Thyroid gland (tissue), 4 donors: ENCODE data around the gene NPC2. TPM values are rescaled to one million over a fixed set of nuclear protein-coding genes. Genes with fewer than 3 reads are reported as not detected.

Source experiments
- DNase-seq, 2 donors: peaks; one replicate each; pipeline ENCODE4 v3.0.0-alpha.2; 2019
- H3K27ac ChIP-seq, 3 donors: fragments of 200-600 bp; sonication (generic); 1 replicate in 2 of 3; 2 replicates in 1 of 3; pipeline ENCODE4 v1.5.1; 2016 to 2019; ENCODE audit warnings: mild to moderate bottlenecking in 1 of 3, moderate library complexity in 1 of 3
- H3K27me3 ChIP-seq: fragments of 200-600 bp; sonication (generic); one replicate; pipeline ENCODE4 v1.5.1; 2019
- H3K36me3 ChIP-seq, 2 donors: fragments of 200-600 bp; sonication (generic); one replicate each; pipeline ENCODE4 v1.5.1; 2016 to 2019
- H3K4me1 ChIP-seq, 2 donors: fragments of 200-600 bp; sonication (generic); one replicate each; pipeline ENCODE4 v1.5.1; 2017 to 2019
- H3K4me3 ChIP-seq, 3 donors: fragments of 200-600 bp; sonication (generic); replicated peaks in 1 of 3; 1 replicate in 2 of 3; 2 replicates in 1 of 3; pipeline ENCODE4 v1.5.1; 2016; ENCODE audit warnings: mild to moderate bottlenecking in 1 of 3
- H3K9me3 ChIP-seq: fragments of 200-600 bp; sonication (generic); one replicate; pipeline ENCODE4 v1.5.1; 2017
- CTCF ChIP-seq, 6 experiments: fragments of 200-600 bp in 3 of 6; fragments of 450-650 bp in 3 of 6; sonication (generic) in 3 of 6; IDR thresholded peaks; one replicate each; pipeline ENCODE4 v1.5.1; 2016 to 2019; ENCODE audit warnings: antibody characterized with exemption in 6 of 6, mild to moderate bottlenecking in 2 of 6, inconsistent platforms in 1 of 6, moderate library complexity in 1 of 6
- POLR2A ChIP-seq, 2 donors: fragments of 450-650 bp; IDR thresholded peaks; one replicate each; pipeline ENCODE4 v1.6.1; 2017; ENCODE audit warnings: antibody characterized with exemption in 2 of 2, mild to moderate bottlenecking in 2 of 2, moderate library complexity in 1 of 2
- WGBS, 2 donors: methylation state at CpG; one replicate each; pipeline ENCODE4 v1.1.5; 2017; 5-methylcytosine and 5-hydroxymethylcytosine counted together
- intact Hi-C: fragments of 100-400 bp; cut with DNase I; formaldehyde crosslinking; loops from one replicate; pipeline ENCODE4 v1.15.1; 2023
- total RNA-seq, 4 donors: library from RNA; depleted of rRNA; stranded (reverse); fragments of >200 nt; gene quantifications; one replicate each; pipeline ENCODE4 v1.2.3, GENCODE V29; 2016

The NPC2 gene
- total RNA-seq, 4 donors from 2014 or later = 583 to 1,617 (median 793) TPM

- Histone ChIP-seq H3K9me3 (no peaks in the 10 kb centered on the region), H3K27ac (peak overlapping the region in 2 of 3 donors; percentile 67 to 83), H3K27me3 (no peaks in the 10 kb centered on the region), H3K36me3 (no peaks in the 10 kb centered on the region), H3K4me1 (peaks cover 19 to 29% of the 10 kb centered on the region in 2 donors), H3K4me3 (no peak overlapping the region)
- intact Hi-C loops = no loop called here
- 90 to 94% methylated on average over 3 of the region's 3 CpGs for WGBS, 2 donors
- DNase-seq = no peak
- TF ChIP-seq CTCF (IDR thresholded peaks at IDR 0.05) (no peak), POLR2A (IDR thresholded peaks at IDR 0.05) (no peak)
These were observed 37.9 kb upstream of the NPC2 start for GRCh38 chr14:74531006-74531405.

- no peaks in the 10 kb centered on the region for H3K27me3 ChIP-seq
- no peaks in the 10 kb centered on the region for H3K36me3 ChIP-seq
- intact Hi-C loops = no loop called here
- peaks cover 40 to 50% of the 10 kb centered on the region in 2 donors for H3K4me1 ChIP-seq
- H3K4me3 ChIP-seq = no peak overlapping the region
- H3K27ac ChIP-seq = peak overlapping the region in 1 of 3 donors; percentile 36
- no peak for DNase-seq
- WGBS, 2 donors = 93 to 95% methylated on average over 7 to 10 of the region's 10 CpGs
- no peak for TF ChIP-seq POLR2A (IDR thresholded peaks at IDR 0.05)
- TF ChIP-seq CTCF (IDR thresholded peaks at IDR 0.05) = no peak
- no peaks in the 10 kb centered on the region for H3K9me3 ChIP-seq
These were observed 35.8 kb upstream of the NPC2 start for GRCh38 chr14:74528886-74529285.

- Histone ChIP-seq H3K9me3 (no peaks in the 10 kb centered on the region), H3K27me3 (no peaks in the 10 kb centered on the region), H3K27ac (peak overlapping the region in 2 of 3 donors; percentile 17 to 36), H3K4me1 (peaks cover 43 to 55% of the 10 kb centered on the region in 2 donors), H3K4me3 (no peak overlapping the region), H3K36me3 (no peaks in the 10 kb centered on the region)
- intact Hi-C loops = no loop called here
- TF ChIP-seq POLR2A (IDR thresholded peaks at IDR 0.05) (no peak), CTCF (IDR thresholded peaks at IDR 0.05) (no peak)
- 88 to 93% methylated on average over 14 of the region's 14 CpGs for WGBS, 2 donors
- DNase-seq = no peak
These were observed 35.3 kb upstream of the NPC2 start for GRCh38 chr14:74528406-74528805.

- 85 to 89% methylated on average over 9 to 10 of the region's 10 CpGs for WGBS, 2 donors
- DNase-seq = no peak
- Histone ChIP-seq H3K27ac (peak overlapping the region; percentile 17 to 91 (median 37)), H3K36me3 (no peaks in the 10 kb centered on the region), H3K4me1 (peaks cover 43 to 58% of the 10 kb centered on the region in 2 donors), H3K9me3 (no peaks in the 10 kb centered on the region), H3K4me3 (no peak overlapping the region), H3K27me3 (no peaks in the 10 kb centered on the region)
- TF ChIP-seq CTCF (IDR thresholded peaks at IDR 0.05) (no peak), POLR2A (IDR thresholded peaks at IDR 0.05) (no peak)
- intact Hi-C loops = no loop called here
These were observed 34.7 kb upstream of the NPC2 start for GRCh38 chr14:74527736-74528280.

GRCh38 chr14:74526854-74527585 is 33.9 kb upstream of the NPC2 start:
- WGBS, 2 donors = 82 to 85% methylated on average over 9 to 10 of the region's 10 CpGs
- intact Hi-C loops = no loop called here
- peaks cover 41 to 51% of the 10 kb centered on the region in 2 donors for H3K4me1 ChIP-seq
- no peak overlapping the region for H3K4me3 ChIP-seq
- DNase-seq = peak; percentile 24 to 29
- TF ChIP-seq CTCF (IDR thresholded peaks at IDR 0.05) (peak in 1 of 6 experiments; percentile 10), POLR2A (IDR thresholded peaks at IDR 0.05) (no peak)
- no peaks in the 10 kb centered on the region for H3K36me3 ChIP-seq
- H3K27ac ChIP-seq = peak overlapping the region; percentile 30 to 91 (median 37)
- no peaks in the 10 kb centered on the region for H3K9me3 ChIP-seq
- no peaks in the 10 kb centered on the region for H3K27me3 ChIP-seq
